ENCODE results near the gene POU4F1. TPM values are rescaled to one million over a fixed set of nuclear protein-coding genes. Genes with fewer than 3 reads are reported as not detected.

POU4F1 gene
- total RNA-seq, 1 donor from 2014 or later = not detected

GRCh38 chr13:78596736-78597601, 6.4 kb downstream of the POU4F1 start:
- no peak for TF ChIP-seq CTCF (conservative IDR thresholded peaks at IDR 0.05; ENCODE audit: low read depth, low read length)
- no peak overlapping the region for H3K4me3 ChIP-seq (ENCODE audit: low read depth, low read length)
- DNase-seq (ENCODE audit: low read depth) = no peak

- no peak for DNase-seq (ENCODE audit: low read depth)
- no peak overlapping the region for H3K4me3 ChIP-seq (ENCODE audit: low read depth, low read length)
These were observed 7.0 kb downstream of the POU4F1 start for GRCh38 chr13:78596399-78596735.

GRCh38 chr13:78595495-78596398, 7.6 kb downstream of the POU4F1 start:
- TF ChIP-seq CTCF (conservative IDR thresholded peaks at IDR 0.05; ENCODE audit: low read depth, low read length) = no peak
- H3K4me3 ChIP-seq (ENCODE audit: low read depth, low read length) = no peak overlapping the region
- no peak for DNase-seq (ENCODE audit: low read depth)

More at GRCh38 chr13:78596399-78596735, 7.0 kb downstream of the POU4F1 start:
- TF ChIP-seq CTCF (conservative IDR thresholded peaks at IDR 0.05; ENCODE audit: low read depth, low read length) = no peak

GRCh38 chr13:78594456-78594975, 8.8 kb downstream of the POU4F1 start:
- TF ChIP-seq CTCF (conservative IDR thresholded peaks at IDR 0.05; ENCODE audit: low read depth, low read length) = no peak
- H3K4me3 ChIP-seq (ENCODE audit: low read depth, low read length) = no peak overlapping the region
- DNase-seq (ENCODE audit: low read depth) = no peak

GRCh38 chr13:78593652-78594455, 9.5 kb downstream of the POU4F1 start:
- DNase-seq (ENCODE audit: low read depth) = no peak

More at GRCh38 chr13:78593652-78594455, 9.5 kb downstream of the POU4F1 start:
- no peak for TF ChIP-seq CTCF (conservative IDR thresholded peaks at IDR 0.05; ENCODE audit: low read depth, low read length)
- no peak overlapping the region for H3K4me3 ChIP-seq (ENCODE audit: low read depth, low read length)
